LNCAP (cell line): ENCODE results near the gene PRDM16.

Experiments
- CTCF ChIP-seq: fragments of 450-650 bp; IDR thresholded peaks from 2 replicates; pipeline ENCODE4 v1.5.1; 2017; ENCODE audit warnings: mild to moderate bottlenecking

The PRDM16 gene

GRCh38 chr1:3060601-3061551 is 8.1 kb upstream of the PRDM16 start:
- TF ChIP-seq CTCF: no peak

GRCh38 chr1:3061566-3061965 is 7.4 kb upstream of the PRDM16 start:
- no peak for TF ChIP-seq CTCF

GRCh38 chr1:3061981-3062615 is 6.9 kb upstream of the PRDM16 start:
- TF ChIP-seq CTCF: no peak

GRCh38 chr1:3062616-3063378 is 6.2 kb upstream of the PRDM16 start:
- no peak for TF ChIP-seq CTCF

GRCh38 chr1:3063379-3064295 is 5.4 kb upstream of the PRDM16 start:
- TF ChIP-seq CTCF: no peak

- no peak for TF ChIP-seq CTCF
Measured at GRCh38 chr1:3064296-3064850, 4.6 kb upstream of the PRDM16 start.
